Left lung (tissue), 10 donors: ENCODE measurements around the gene NUP210L. TPM values are rescaled to one million over a fixed set of nuclear protein-coding genes. Genes with fewer than 3 reads are reported as not detected.

ENCODE experiments used
- ATAC-seq: fragments of 200-7000 bp; cut with Tn5 transposase; one replicate; pipeline ENCODE4 v1.9.1; 2020; ENCODE audit warnings: moderate library complexity
- DNase-seq, 4 donors: peaks; one replicate each; pipeline ENCODE4 v3.0.0-alpha.2; 2013 to 2020
- H3K27ac ChIP-seq, 2 donors: fragments of 200-600 bp; sonication (generic) in 1 of 2; one replicate each; pipeline versions ENCODE4 v1.5.0 to v1.8.0; 2020 to 2021
- H3K27me3 ChIP-seq, 2 donors: fragments of 200-600 bp; sonication (generic) in 1 of 2; one replicate each; pipeline versions ENCODE4 v1.5.0 to v1.8.0; 2020 to 2021
- H3K36me3 ChIP-seq, 2 donors: fragments of 200-600 bp; sonication (generic) in 1 of 2; one replicate each; pipeline versions ENCODE4 v1.5.0 to v1.8.0; 2020 to 2021
- H3K4me1 ChIP-seq, 2 donors: fragments of 200-600 bp; one replicate each; pipeline ENCODE4 v1.8.0; 2021
- H3K4me3 ChIP-seq, 2 donors: fragments of 200-600 bp; sonication (generic) in 1 of 2; one replicate each; pipeline versions ENCODE4 v1.5.0 to v1.8.0; 2020 to 2021; ENCODE audit warnings: mild to moderate bottlenecking in 1 of 2
- H3K9me3 ChIP-seq, 2 donors: fragments of 200-600 bp; sonication (generic) in 1 of 2; one replicate each; pipeline versions ENCODE4 v1.5.0 to v1.8.0; 2020 to 2021
- CTCF ChIP-seq, 2 donors: fragments of 200-600 bp; sonication (generic) in 1 of 2; IDR thresholded peaks; one replicate each; pipeline versions ENCODE4 v1.5.0 to v1.8.0; 2021; ENCODE audit warnings: antibody characterized with exemption in 2 of 2
- intact Hi-C, 2 donors: fragments of 100-400 bp; cut with DNase I; formaldehyde crosslinking; loops; one replicate each; pipeline versions ENCODE4 v1.11.2 to v1.14.2; 2022
- polyA plus RNA-seq, 6 donors: library from polyadenylated mRNA; unstranded; fragments of 120-200 nt; gene quantifications; one replicate each; pipeline ENCODE4 v1.2.1, GENCODE V29; 2013; ENCODE audit not compliant: insufficient read length in 6 of 6
- total RNA-seq, 2 donors: library from RNA; stranded (reverse); fragmentation: NEBNext Ultra II Directional; extraction: Animal tissue kit (Norgen Biotek cat#: 25700); gene quantifications; one replicate each; pipeline ENCODE4 v1.2.1, GENCODE V29; 2021
- donor health status: DM: no; HTN: yes; CAD: no.
- donor health status: DM: no; HTN: no; CAD: no.

Gene NUP210L
- total and polyA plus RNA-seq, 8 donors: 0.09 to 0.27 (median 0.18) TPM

GRCh38 chr1:153968408-153968807, 186.5 kb downstream of the NUP210L start:
- Histone ChIP-seq H3K4me3 (peak overlapping the region; percentile 56 to 59), H3K36me3 (peaks cover 0 to 7% of the 10 kb centered on the region in 2 donors), H3K27me3 (no peaks in the 10 kb centered on the region), H3K4me1 (peaks cover 0 to 53% of the 10 kb centered on the region in 2 donors), H3K9me3 (no peaks in the 10 kb centered on the region), H3K27ac (peak overlapping the region; percentile 93 to 95)
- intact Hi-C loops: no loop called here
- DNase-seq: no peak
- no peak for ATAC-seq
- no peak for TF ChIP-seq CTCF (IDR thresholded peaks at IDR 0.05)

DNA sequence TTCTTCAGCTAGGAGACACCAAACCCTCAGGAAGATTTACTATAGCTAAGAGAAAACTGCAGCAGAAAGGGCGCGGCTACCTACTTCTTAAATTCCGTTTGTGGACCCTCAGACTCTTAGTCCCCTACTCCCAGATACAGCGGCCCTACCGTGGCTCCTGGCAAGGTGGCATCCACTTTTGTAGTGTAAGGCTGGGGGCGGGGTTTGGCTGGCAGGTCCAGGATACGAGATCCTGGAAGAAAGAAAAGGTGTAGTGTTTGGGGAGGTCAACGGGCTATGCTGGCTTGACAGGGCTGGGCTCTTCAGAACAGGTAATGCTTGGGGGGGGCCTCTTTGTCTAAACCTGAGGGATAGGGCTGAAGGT, 186.9 kb downstream of the NUP210L start:
- Histone ChIP-seq H3K4me3 (peak overlapping the region; percentile 56 to 59), H3K36me3 (peaks cover 0 to 3% of the 10 kb centered on the region in 2 donors), H3K4me1 (peaks cover 0 to 54% of the 10 kb centered on the region in 2 donors), H3K9me3 (no peaks in the 10 kb centered on the region), H3K27ac (peak overlapping the region; percentile 93 to 95), H3K27me3 (no peaks in the 10 kb centered on the region)
- DNase-seq (peak in 1 of 4 donors; percentile 65), ATAC-seq (peak; percentile 20)
- intact Hi-C loops: no loop called here
- no peak for TF ChIP-seq CTCF (IDR thresholded peaks at IDR 0.05)

GRCh38 chr1:153967107-153967999, 187.5 kb downstream of the NUP210L start, which contains the start of gene CREB3L4:
CREB3L4 (plus strand) TSS chr1:153967902; CDS start chr1:153968526, 624 bp downstream.
- H3K27ac ChIP-seq: peak within 1 kb of the TSS; percentile 93 to 95
- peak; percentile 83 for ATAC-seq
- peak; percentile 92 to 97 (median 94) for DNase-seq
- H3K36me3 ChIP-seq: peaks cover 0 to under 1% of the 10 kb centered on the region in 2 donors
- peaks cover 0 to 56% of the 10 kb centered on the region in 2 donors for H3K4me1 ChIP-seq
- intact Hi-C loops: no loop called here
- H3K9me3 ChIP-seq: no peaks in the 10 kb centered on the region
- H3K27me3 ChIP-seq: no peaks in the 10 kb centered on the region
- peak within 1 kb of the TSS; percentile 56 to 59 for H3K4me3 ChIP-seq
- peak; percentile 23 for TF ChIP-seq CTCF (IDR thresholded peaks at IDR 0.05)

DNA sequence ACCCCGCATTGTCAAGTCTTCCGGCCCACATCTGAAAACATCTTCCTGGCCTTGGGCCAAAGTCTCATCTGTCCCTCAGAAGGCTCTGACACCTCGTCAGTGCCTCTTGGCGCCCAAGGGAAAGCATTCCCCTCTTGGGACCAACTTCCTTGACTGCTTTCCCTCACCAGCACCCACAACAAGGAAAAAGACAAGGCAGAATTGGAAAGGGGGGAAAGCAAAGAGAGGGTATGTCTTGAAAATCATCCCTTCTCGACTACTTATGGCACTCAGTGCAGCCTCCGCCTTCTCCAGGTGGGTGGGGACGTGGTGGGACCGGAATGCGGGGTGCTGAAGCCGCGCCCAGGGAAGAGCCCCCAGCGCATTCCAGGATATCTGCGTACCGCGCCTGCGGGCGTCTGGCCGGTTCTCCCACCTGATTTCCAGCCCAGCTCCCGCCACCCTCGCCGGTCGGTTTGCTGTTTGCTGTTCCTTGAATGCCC, 191.0 kb downstream of the NUP210L start:
- DNase-seq: peak in 3 of 4 donors; percentile 58 to 85 (median 64)
- peaks cover 0 to 25% of the 10 kb centered on the region in 2 donors for H3K36me3 ChIP-seq
- intact Hi-C loops: no loop called here
- peak overlapping the region; percentile 97 to 98 for H3K27ac ChIP-seq
- no peak for TF ChIP-seq CTCF (IDR thresholded peaks at IDR 0.05)
- no peaks in the 10 kb centered on the region for H3K27me3 ChIP-seq
- peak; percentile 7 for ATAC-seq
- peak overlapping the region; percentile 69 to 89 for H3K4me3 ChIP-seq
- H3K9me3 ChIP-seq: no peaks in the 10 kb centered on the region
- H3K4me1 ChIP-seq: peaks cover 15 to 88% of the 10 kb centered on the region in 2 donors
